ENCODE measurements around the gene MT1E. TPM values are rescaled to one million over a fixed set of nuclear protein-coding genes. Genes with fewer than 3 reads are reported as not detected.
A peak's percentile ranks its signal among the peaks of the same experiment; 100 is the strongest.

The MT1E gene
- total RNA-seq, 1 donor from 2014 or later = 5.2 TPM

DNA sequence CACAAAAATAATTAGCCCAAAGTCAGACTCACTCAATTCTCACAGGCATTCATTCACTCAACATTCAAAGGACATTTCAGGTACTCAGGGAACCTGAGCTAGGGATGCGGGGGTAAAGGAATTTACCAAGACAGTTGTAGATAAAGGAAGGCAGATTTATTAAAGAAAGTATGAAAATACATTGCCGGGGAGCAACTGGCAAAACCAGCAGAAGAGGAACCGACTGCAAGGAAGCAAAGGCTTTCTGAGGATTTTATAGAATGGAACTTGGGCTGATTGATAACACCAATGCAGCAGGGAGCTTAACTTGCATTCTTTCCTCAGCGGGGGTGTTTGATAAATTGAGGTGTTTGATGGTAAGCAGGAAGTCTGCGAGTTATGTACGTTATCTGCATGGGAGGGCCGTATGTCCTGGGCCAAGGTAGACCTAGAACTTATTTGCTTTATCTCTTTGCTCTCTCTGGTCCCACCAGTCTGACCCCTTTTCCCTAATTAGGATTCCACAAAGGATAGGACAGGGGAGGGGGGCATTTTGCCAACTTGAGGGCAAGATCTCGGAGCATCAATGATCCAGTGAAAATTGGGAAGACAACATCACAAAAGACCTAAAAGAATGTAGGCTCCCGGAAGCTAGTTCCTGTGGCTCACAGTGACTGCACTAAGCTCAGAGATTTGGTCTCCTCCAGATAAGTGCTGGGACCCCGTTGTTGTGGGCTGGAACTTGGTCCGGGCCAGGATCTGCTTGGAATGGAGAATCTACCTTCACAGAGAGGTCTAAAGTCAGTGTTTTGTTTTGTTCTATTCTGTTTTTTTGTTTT lies 42.0 kb upstream of the MT1E start:
- no peak for DNase-seq (ENCODE audit: low spot score, unreplicated experiment)
- Mint-ChIP-seq H3K4me1 (ENCODE audit: low read depth) (no peaks in the 10 kb centered on the region), H3K27me3 (peaks cover 71% of the 10 kb centered on the region), H3K4me3 (ENCODE audit: low read depth) (no peak overlapping the region), H3K27ac (peak overlapping the region; percentile 47), H3K9me3 (ENCODE audit: low read depth) (no peaks in the 10 kb centered on the region), H3K36me3 (ENCODE audit: insufficient read depth) (no peaks in the 10 kb centered on the region)
- no peak for TF ChIP-seq CTCF (IDR thresholded peaks at IDR 0.05; ENCODE audit: unreplicated experiment)

GRCh38 chr16:56584276-56584675 lies 41.3 kb upstream of the MT1E start:
- H3K27ac Mint-ChIP-seq = no peak overlapping the region
- TF ChIP-seq CTCF (IDR thresholded peaks at IDR 0.05; ENCODE audit: unreplicated experiment) = no peak
- H3K4me1 Mint-ChIP-seq (ENCODE audit: low read depth) = peaks cover 2% of the 10 kb centered on the region
- peaks cover 77% of the 10 kb centered on the region for H3K27me3 Mint-ChIP-seq
- no peaks in the 10 kb centered on the region for H3K36me3 Mint-ChIP-seq (ENCODE audit: insufficient read depth)
- no peaks in the 10 kb centered on the region for H3K9me3 Mint-ChIP-seq (ENCODE audit: low read depth)
- H3K4me3 Mint-ChIP-seq (ENCODE audit: low read depth) = no peak overlapping the region
- DNase-seq (ENCODE audit: low spot score, unreplicated experiment) = no peak

DNA sequence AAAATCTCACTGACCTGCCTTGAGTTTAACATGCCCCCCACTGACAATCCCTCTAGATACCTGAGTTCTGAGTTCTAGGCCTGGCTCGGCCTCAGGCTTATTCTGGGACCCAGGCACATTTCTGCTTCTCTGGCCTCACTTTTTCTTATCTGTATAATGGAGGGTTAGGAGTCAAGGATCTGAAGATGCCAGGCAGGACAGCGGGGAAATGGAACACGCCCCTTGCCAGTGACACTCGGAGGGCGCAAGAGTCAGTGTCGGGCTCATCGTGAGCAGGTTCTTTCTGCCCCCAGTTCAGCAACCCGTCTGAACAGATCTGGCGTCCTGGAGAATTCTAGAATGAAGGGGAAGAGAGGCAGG lies 36.8 kb upstream of the MT1E start:
- no peak for TF ChIP-seq CTCF (IDR thresholded peaks at IDR 0.05; ENCODE audit: unreplicated experiment)
- Mint-ChIP-seq H3K4me1 (ENCODE audit: low read depth) (peaks cover 5% of the 10 kb centered on the region), H3K27ac (no peak overlapping the region), H3K4me3 (ENCODE audit: low read depth) (peak overlapping the region; percentile 54), H3K27me3 (peaks cover 98% of the 10 kb centered on the region), H3K9me3 (ENCODE audit: low read depth) (no peaks in the 10 kb centered on the region), H3K36me3 (ENCODE audit: insufficient read depth) (no peaks in the 10 kb centered on the region)
- no peak for DNase-seq (ENCODE audit: low spot score, unreplicated experiment)

DNA sequence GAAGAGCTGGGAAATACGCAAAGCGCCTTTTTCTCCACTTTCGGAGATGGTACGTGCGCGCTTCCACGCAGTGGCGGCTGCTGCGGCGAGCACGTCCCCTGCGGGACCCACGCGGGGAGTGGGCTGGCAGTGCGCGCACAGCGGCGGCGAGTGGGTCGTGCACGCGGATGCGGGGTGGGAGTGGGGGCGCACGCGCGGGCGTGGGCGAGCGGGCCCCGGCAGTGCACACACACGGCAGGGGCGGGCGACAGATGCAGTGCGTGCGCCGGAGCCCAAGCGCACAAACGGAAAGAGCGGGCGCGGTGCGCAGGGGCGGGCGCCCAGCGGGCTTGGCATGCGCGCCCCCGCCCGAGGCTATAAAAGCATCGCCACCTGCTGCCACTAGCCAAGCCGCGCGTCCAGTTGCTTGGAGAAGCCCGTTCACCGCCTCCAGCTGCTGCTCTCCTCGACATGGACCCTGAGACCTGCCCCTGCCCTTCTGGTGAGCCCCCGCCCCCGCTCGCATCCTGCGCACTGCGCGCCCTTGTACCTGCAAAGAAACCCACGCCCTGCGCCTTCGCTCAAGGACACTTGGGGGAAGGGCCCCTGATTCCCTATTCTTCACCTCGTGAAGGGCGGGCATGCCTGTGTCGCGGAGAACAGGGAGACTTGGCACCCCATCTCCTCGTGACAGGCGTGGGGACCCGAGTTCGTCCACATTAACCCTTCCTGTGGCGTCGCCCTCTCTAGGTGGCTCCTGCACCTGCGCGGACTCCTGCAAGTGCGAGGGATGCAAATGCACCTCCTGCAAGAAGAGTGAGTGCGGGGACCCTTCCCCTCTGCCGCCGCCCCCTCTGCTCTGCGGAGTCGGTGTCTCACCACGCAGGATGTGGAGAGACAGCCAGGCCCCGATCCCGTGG lies 36.2 kb upstream of the MT1E start, which contains the start of gene MT3:
MT3 (plus strand) TSS at position 388 of the 899 bp plus-strand sequence; CDS start at position 451, 63 bp downstream.
- H3K4me3 Mint-ChIP-seq (ENCODE audit: low read depth) = peak within 1 kb of the TSS; percentile 61
- no peak within 1 kb of the TSS for H3K27ac Mint-ChIP-seq
- H3K36me3 Mint-ChIP-seq (ENCODE audit: insufficient read depth) = no peaks in the 10 kb centered on the region
- DNase-seq (ENCODE audit: low spot score, unreplicated experiment) = no peak
- H3K4me1 Mint-ChIP-seq (ENCODE audit: low read depth) = peaks cover 5% of the 10 kb centered on the region
- no peaks in the 10 kb centered on the region for H3K9me3 Mint-ChIP-seq (ENCODE audit: low read depth)
- H3K27me3 Mint-ChIP-seq = peaks cover 92% of the 10 kb centered on the region
- TF ChIP-seq CTCF (IDR thresholded peaks at IDR 0.05; ENCODE audit: unreplicated experiment) = no peak

DNA sequence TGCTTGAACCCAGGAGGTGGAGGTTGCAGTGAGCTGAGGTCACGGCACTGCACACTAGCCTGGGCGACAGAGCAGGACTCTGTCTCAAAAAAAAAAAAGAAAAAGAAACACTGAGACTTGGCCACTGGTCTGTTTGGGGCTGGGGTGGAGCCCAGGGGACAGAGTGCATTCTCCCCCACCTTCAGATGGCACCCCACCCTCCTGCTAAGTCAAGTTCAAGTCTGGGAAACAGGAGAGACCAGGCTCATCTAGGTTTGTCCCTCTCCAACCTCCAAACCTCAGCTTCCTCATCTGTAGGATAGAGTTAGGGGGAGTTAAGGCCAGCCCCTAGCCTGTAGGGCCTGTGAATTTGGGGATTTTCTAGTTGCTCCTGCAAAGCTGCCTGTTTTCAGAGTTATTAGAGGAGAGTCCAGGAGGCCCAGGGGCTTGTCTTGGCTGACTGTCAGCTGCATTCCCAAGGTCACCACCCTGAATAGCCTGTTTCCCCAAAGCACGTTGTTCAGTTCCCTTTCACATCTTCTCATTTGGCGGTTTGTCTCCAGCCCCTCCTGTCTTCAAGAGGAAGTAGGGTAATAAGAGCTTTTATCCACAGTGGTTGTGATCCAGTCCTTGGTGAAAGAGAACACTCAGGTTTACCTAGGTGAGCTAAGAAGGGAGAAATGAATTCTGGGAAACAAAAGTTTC lies 34.1 kb upstream of the MT1E start:
- Mint-ChIP-seq H3K4me3 (ENCODE audit: low read depth) (no peak overlapping the region), H3K9me3 (ENCODE audit: low read depth) (no peaks in the 10 kb centered on the region), H3K27ac (no peak overlapping the region), H3K36me3 (ENCODE audit: insufficient read depth) (no peaks in the 10 kb centered on the region), H3K4me1 (ENCODE audit: low read depth) (peaks cover 5% of the 10 kb centered on the region), H3K27me3 (peaks cover 76% of the 10 kb centered on the region)
- no peak for TF ChIP-seq CTCF (IDR thresholded peaks at IDR 0.05; ENCODE audit: unreplicated experiment)
- no peak for DNase-seq (ENCODE audit: low spot score, unreplicated experiment)
